VCaP (cell line): Measurements from ENCODE around the gene PHEX.

ENCODE experiments used
- H3K27ac ChIP-seq: fragments of 450-650 bp; 2 replicates; pipeline ENCODE4 v1.5.1; 2017
- TF ChIP-seq, protein P1 (sequence below): fragments of 450-650 bp; conservative IDR thresholded peaks from 2 replicates; pipeline ENCODE4 v1.5.1; 2017; ENCODE audit warnings: mild to moderate bottlenecking, moderate library complexity

Gene PHEX

GRCh38 chrX:22116605-22117546 lies 84.8 kb downstream of the PHEX start:
- peak overlapping the region; percentile 66 for H3K27ac ChIP-seq
- TF ChIP-seq, protein P1, sequence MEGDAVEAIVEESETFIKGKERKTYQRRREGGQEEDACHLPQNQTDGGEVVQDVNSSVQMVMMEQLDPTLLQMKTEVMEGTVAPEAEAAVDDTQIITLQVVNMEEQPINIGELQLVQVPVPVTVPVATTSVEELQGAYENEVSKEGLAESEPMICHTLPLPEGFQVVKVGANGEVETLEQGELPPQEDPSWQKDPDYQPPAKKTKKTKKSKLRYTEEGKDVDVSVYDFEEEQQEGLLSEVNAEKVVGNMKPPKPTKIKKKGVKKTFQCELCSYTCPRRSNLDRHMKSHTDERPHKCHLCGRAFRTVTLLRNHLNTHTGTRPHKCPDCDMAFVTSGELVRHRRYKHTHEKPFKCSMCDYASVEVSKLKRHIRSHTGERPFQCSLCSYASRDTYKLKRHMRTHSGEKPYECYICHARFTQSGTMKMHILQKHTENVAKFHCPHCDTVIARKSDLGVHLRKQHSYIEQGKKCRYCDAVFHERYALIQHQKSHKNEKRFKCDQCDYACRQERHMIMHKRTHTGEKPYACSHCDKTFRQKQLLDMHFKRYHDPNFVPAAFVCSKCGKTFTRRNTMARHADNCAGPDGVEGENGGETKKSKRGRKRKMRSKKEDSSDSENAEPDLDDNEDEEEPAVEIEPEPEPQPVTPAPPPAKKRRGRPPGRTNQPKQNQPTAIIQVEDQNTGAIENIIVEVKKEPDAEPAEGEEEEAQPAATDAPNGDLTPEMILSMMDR, result no peak

DNA sequence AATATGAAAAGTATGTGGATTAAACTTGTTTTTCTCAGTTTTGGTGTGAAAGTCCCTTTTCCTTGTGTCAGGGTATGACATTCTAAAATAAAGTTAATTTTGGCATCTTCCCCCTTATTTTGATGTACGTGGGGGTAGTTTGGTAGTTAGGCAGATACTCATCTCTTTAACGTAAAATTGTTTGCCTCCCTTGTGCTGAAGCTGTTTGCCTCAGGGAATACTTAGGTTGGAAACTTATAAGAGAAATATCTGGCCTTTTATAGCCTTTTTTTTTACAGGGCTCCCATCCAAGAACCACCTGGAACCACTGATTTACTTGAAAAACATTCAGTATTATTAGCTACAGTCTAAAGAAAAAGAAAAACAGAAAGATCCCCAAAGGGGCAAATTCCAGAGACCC lies 85.5 kb downstream of the PHEX start:
- TF ChIP-seq, protein P1, result no peak
- H3K27ac ChIP-seq, result peak overlapping the region; percentile 66

- TF ChIP-seq, protein P1, result no peak
- peak overlapping the region; percentile 66 for H3K27ac ChIP-seq
Measured at GRCh38 chrX:22118161-22118830, 86.2 kb downstream of the PHEX start.

- H3K27ac ChIP-seq, result no peak overlapping the region
- TF ChIP-seq, protein P1, result no peak
Measured at GRCh38 chrX:22121161-22121560, 89.0 kb downstream of the PHEX start.

DNA sequence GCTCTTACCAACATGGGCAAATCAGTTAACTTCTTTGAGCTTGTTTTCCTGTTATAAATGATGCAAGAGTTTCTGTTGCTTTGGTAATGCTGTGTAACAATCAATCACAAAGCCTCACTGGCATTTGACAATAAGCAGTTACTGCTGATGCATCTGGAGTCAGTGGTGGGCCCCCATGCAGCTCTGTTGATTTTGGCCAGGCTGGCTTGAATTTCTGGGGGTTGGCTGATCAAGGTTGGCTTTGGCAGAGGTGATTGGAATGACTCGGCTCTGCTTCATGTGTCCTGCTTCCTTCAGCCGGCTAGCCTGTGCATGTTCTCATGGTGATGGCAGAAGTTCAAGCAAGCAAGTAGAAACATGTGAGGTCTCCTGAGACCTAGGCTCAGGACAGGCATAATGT lies 90.4 kb downstream of the PHEX start:
- no peak overlapping the region for H3K27ac ChIP-seq
- TF ChIP-seq, protein P1, result no peak

- TF ChIP-seq, protein P1, result no peak
- H3K27ac ChIP-seq, result no peak overlapping the region
Measured at GRCh38 chrX:22124098-22124497, 92.0 kb downstream of the PHEX start.

DNA sequence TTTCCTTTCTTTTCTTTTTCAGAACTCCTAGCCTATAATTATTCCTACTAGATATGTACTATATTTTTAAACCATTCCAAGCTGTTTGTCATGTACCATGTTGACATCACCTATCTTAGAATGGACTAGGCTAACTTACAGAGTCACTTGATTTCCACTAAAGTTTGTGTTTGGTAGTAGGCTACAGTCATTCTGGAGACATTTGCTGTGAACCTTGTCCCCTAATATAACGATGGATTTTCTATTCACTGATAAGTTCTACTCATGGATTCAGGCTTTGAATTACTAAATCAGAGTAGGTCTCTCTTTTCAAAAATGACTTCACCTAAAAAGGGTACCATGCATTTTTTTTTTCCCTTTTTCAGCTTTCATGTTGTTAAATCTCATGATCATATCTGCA lies 93.4 kb downstream of the PHEX start:
- no peak overlapping the region for H3K27ac ChIP-seq
- TF ChIP-seq, protein P1, result no peak
